GM12801 (cell line): ENCODE results near the gene HHIPL1.

Experiments
- TF ChIP-seq, protein P1 (sequence below): IDR thresholded peaks from one replicate; pipeline ENCODE4 v1.5.1; 2011; ENCODE audit warnings: control low read depth; ENCODE audit not compliant: insufficient read length; ENCODE audit errors: extremely low read depth

The HHIPL1 gene

DNA sequence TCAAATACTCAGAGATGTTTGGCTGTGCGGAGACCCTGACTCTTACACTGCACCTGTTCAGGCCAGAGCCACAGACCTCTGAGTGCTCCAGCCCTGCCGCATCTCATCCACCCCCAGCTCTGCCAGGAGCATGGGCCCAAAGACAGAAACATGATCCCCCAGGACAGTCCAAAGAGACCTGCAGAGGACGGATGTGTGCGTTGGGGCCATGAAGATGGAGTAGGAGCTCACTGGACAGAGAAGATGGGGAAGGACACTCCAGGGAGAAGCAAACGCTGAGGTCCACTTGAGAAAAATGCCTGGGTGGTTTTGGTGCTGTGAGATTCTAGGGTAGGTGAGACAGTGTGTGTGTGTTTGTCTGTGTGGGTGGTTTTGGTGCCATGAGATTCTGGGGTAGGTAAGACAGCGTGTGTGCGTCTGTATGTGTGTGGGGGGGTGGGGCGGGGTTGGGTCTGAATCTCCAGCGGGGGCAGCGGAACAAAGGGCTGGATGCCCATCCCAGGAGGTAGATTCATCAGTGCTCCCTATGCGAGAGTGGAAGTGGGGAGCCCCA is 818 bp upstream of the HHIPL1 start:
- TF ChIP-seq, protein P1, sequence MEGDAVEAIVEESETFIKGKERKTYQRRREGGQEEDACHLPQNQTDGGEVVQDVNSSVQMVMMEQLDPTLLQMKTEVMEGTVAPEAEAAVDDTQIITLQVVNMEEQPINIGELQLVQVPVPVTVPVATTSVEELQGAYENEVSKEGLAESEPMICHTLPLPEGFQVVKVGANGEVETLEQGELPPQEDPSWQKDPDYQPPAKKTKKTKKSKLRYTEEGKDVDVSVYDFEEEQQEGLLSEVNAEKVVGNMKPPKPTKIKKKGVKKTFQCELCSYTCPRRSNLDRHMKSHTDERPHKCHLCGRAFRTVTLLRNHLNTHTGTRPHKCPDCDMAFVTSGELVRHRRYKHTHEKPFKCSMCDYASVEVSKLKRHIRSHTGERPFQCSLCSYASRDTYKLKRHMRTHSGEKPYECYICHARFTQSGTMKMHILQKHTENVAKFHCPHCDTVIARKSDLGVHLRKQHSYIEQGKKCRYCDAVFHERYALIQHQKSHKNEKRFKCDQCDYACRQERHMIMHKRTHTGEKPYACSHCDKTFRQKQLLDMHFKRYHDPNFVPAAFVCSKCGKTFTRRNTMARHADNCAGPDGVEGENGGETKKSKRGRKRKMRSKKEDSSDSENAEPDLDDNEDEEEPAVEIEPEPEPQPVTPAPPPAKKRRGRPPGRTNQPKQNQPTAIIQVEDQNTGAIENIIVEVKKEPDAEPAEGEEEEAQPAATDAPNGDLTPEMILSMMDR = no peak

DNA sequence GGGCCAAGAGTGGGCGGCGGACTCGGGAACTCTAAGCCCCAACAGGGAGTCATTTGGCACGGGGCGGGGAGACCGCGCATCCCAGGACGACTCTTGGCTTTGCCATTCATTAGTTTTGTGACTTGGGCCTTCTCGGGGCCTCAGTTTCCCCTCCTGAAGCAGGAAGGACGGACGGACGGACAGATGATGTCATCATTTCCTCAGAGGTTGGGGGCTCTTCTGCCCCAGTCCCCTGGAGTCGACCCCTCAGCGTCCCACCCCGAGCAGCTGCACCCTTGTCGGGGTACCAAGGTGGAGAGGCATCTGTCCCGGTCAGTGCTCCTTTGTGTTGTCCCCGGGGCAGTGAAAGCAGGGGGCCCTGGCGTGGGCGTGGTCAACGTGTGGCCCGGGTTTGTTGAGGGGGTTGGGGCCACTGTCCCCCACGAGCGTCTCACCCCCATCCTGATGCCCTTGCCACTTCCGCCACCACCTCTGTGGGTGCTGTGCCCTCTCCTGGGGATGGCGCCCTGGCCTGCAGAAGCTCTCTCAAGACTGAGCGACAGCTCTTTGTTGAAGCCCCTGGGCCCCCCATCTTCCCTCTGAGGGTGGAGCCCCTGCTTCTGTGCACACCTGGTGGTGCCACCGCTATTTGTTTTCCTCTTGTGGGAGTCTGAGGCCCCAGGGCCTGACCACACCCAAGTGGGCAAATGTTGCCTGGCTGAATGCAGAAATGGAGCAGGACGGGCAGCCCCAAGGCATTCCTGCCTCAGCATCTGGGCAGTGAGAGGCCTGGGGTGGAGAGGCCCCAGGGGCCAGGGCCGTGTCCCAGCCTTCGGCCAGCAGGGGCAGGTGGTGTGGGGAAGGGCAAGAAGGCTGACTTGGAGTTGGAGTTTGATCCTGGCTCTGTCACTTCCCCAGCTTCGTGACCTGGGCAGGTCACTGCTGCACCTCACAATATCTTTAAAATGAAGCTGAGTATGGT is 896 bp downstream of the HHIPL1 start:
- TF ChIP-seq, protein P1 = no peak

DNA sequence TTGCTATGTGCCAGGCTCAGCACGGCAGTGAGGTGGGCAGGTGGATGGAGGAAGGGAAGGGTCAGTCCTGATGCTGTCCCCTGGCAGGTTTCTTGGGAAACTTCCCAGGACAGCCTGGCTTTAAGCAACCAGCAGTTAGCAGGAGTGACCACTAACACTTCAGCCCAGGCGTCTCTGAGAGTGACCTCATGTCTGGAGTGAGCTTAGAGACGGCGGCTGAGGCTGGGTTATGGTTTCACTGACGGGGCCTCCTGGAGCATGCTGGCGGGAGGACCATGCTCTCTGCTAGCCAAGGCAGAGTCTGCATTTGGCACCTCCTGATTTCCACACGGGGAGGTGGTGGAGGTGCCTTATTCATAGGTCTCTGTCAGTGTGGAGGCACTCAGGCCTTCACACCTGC is 2.5 kb downstream of the HHIPL1 start:
- TF ChIP-seq, protein P1 = no peak

DNA sequence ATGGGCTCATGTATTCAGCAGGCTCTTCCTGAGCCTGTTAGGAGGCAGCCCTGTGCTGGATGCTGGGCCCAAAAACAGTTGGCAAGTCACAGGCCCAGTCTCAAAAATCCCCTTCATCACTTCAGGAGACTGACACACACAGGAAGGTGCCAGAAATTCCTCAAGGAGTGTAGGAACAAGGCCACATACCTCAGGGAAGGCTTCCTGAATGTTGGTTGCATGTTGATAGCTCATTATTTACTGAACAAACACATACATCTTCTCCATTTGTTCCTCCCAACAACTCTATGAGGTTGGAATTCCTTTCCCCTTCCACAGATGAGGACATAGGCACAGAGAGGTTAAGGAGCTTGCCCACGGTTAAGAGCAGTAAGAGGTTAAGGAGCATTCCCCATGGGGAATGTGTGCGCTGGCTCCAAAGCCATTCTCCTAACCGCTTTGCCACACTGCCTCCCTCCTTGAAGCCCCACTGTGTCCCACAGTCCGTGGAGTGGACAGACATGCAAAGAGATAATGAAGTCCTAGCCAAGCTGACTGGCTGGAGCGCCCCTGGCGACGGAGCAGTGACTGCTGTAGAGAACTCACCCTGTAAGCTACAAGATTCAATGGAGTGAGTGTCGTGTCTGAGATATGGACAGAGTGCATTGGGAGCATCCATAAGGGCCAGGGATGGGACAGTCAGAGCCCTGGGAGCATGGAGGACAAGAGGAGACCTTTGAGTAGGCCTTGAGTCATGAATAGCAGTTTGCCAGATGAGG is 3.3 kb downstream of the HHIPL1 start:
- TF ChIP-seq, protein P1 = no peak

DNA sequence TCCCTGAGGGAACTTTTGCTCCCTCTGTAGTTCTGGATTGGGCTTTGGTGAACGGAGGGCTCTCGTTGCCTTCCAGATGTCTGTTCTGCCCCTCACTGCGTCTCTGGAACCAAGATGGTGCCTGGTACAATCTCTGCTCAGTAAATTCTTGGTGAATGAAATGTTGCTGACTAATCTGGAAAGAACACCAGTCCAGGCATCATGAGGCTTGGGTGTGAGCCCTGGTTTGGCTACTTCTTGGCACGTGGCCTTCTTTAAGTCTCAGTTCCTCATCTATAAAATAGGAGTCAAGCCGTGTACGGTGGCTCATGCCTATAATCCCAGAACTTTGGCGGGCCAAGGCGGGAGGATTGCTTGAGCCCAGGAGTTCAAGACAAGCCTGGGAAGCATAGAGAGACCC is 4.3 kb downstream of the HHIPL1 start:
- TF ChIP-seq, protein P1 = no peak

DNA sequence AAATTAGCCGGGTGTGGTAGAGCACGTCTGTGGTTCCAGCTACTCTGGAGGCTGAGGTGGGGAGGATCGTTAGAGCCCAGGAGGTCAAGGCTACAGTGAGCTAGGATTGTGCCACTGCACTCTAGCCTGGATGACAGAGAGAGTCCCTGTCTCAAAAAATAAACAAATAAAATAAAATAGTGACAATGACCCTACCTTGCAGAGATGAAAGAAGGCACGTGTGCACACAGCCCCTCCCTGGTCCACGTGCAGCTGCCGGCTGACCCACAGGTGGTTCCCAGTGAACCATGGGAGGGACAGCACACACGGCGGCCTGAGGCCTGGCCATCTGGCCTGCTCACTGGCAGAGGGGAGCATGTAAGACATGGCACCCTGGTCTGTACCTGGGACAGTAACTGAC is 4.7 kb downstream of the HHIPL1 start:
- TF ChIP-seq, protein P1 = no peak

DNA sequence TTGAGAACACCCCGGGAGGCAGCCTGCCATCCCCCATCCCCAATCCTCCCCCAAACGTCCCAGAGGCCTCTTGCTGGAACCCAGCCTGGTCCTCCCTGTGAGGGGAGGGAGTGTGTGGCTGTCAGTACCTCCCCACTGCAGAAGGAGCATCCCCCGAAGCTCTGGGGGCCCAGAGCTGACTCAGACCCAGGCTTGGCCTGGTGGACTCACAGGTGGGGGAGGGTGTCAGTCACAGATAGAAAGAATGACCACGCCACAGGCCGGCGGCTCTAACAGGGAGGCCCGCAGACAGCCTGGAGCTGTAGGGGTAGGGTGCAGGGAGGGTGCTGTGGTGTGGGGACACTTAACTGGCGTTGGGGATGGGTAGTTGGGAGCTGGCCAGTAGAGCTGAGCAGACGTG is 5.3 kb downstream of the HHIPL1 start:
- TF ChIP-seq, protein P1 = no peak
